DMS53 (cell line): ENCODE results near the gene LOXL4.

Experiments used
- DNase-seq: peaks from one replicate; lab custom pipeline; 2025; lab: John Stamatoyannopoulos, UW

Gene LOXL4

DNA sequence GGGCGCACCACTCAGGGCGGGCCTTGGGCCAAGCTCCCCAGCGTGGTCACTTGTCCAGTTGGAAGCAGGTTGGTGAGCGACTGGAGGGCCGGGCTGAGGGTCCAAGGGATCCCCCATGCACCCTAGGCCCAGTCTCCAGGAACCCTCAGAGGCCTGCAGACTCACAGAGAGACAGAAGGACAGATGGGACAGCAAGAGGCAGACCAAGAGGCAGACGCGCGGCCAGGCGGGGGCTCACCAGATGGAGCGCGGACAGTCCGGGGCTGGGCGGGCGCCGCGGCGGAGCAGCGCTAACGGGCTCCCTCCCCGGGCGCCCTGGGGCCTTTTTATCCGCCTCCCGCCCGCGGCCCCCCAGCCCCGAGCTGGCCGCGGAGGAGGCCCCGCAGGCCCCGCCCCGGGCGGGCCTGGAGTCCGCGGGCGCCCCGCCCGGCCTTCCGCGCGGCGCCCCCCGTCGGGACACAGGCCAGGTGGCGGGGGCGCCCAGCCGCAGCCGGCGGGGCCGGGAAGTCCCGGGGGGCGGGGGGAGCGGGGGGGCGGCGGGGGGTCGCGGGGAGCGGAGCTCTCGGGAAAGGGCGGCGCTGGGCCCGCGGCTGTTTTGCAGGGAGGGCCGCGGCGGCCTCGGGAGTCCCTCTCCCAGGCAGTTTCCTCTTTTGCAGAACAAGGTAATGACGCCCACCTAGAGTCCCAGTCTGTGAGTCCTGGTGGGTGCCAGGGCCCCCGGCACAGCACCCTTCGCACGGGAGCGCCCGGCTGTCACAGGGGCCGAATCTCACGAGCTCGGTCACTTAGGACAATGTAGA, at the start of gene LOXL4:
Gene LOXL4 (minus strand): TSS at position 301 of the 800 bp plus-strand sequence. CDS start 5,175 bp downstream, outside the sequence.
- peak; percentile 62 for DNase-seq

- no peak for DNase-seq
Observed at GRCh38 chr10:98316661-98317060, 48.7 kb upstream of the LOXL4 start.

DNA sequence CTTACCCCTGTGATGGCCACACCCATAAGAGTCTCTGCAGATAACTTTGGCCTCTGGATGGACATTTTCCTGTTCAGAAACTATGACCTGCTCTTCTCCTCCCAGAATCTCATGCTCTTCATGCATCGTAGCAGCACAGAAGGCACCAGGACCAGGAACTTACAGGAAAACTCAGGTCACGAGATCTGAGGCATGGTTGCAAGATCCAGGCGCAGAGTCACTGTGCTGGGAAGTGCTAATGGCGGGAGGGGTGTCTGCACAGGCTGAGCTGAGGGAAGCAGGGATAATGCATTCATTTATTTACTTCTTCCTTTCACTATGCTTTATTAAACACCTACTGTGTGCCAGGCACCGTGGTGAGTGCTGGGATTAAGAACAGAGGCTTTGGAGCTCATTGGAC, 48.2 kb upstream of the LOXL4 start:
- DNase-seq = no peak

- no peak for DNase-seq
Observed at GRCh38 chr10:98314532-98315284, 46.7 kb upstream of the LOXL4 start.

DNA sequence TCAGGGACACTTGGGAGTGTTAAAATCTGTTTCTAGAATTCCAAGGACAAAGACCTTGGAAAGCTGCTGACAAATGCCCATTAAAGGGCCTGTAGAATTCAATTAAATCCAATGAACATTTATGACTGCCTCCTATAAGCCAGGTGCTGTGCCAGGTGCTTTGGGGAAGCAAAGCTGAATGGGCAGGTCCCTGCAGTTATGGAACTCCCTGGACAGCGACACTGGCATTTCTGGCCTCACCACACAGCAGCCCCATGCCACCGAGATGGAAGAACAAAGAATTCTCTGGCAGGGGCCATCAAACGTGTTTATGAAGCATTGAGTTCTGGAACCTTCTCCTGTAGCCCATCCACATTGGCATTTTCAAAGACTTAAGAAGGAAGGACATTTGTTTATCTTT, 45.6 kb upstream of the LOXL4 start:
- no peak for DNase-seq

DNA sequence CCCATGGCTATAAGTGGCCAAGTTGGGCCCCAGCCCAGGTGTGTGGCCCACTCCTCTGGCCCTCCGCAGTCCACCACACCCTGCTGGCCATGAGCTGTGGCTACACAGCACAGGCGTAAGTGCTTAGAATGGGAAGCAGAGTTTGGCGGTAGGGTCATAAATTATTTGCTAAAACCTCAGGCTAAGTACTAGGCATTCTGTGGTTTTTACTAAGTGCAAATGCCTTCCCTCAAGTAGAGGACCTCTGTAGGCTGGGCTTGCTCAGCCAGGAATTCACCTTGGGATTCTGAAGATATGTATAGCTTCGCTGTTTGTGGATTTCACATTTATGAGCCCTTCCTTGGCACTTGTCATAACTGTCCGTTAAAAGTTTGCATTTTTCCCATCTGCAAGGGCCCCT, 44.8 kb upstream of the LOXL4 start:
- no peak for DNase-seq

DNA sequence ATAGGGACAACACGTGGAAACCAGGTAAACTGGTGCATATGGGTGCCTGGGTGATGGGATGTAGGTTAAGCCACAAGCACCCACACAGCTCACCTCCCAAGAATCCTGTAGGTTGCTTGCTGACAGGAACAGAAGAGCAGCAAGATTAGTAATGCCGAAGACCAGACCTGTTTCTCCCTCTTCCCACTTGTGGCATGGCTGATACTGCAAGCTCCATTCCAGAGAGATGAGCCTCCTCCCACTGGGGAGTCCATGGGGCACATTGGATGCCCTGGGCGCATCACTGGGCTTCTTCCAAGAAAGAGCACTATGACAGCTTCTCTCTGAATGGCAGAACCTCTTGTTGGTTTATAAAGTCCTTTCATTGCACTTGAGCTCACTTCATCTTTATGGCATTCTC, 44.4 kb upstream of the LOXL4 start:
- DNase-seq = no peak

DNA sequence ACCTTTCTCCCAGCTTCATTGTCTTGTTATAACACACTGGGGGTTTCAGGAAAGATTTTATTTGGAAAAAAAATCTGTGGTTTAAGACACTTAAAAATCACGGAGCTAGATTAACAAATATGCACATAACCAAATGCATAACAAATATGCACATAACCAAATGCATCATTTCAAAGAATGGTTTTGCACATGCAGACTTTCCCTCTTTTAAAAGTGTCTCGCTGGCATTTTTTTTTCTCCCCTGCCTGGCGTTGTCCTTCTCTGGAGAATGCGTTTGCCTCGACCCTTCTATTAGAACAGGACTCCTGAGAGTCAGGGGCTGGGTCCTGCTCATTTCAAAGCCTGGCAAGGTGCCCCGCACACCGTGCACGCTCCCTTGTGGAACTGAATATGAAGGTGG, 42.7 kb upstream of the LOXL4 start:
- DNase-seq = no peak

DNA sequence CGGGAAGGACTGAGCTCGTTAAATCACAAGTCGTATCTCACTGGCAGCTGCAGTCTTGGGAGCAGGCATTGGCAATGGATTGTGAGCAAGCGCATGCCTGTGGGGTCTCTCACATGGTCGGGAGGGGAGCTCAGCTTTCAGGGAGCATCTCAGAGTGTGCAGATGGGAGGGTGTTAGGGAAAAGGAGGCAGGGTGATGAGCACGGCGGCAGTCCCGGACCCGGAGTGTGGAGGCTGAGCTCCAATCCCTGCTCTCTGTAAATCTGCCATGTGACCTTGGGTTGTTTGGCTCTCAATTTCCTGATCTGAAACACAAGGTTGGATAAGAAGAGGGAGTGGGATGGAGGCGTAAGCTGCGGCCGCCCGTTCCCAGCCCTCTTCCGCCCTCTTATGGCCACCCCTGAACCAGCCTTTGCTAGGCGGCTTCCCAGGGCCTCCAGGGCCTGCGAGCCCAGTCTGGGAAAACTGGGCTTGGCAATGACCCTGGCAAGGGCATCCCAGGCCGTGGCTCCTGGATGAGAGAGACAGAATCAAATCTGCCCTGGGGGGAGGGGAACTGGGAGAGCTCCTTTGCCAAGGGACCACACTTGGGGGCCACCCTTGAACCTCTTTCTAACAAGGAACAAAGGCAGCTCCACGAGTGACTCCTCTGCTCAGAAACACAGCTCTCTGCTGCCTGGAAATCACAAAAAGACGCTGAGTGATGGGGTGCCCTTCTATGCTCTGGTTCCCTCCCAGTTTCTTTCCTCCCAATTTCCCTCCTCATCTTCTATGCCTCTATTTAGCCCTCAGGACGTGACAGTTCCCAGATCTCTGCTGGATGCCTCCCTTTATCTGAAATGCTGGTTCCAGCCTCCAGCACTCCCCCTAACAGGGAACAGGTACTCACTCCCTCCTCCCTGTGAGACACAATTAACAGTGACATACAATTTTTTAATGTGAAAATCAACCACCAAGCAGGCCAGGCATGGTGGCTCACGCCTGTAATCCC, 41.7 kb upstream of the LOXL4 start:
- peak; percentile 89 for DNase-seq

- peak; percentile 43 for DNase-seq
Observed at GRCh38 chr10:98308669-98309365, 40.8 kb upstream of the LOXL4 start.

DNA sequence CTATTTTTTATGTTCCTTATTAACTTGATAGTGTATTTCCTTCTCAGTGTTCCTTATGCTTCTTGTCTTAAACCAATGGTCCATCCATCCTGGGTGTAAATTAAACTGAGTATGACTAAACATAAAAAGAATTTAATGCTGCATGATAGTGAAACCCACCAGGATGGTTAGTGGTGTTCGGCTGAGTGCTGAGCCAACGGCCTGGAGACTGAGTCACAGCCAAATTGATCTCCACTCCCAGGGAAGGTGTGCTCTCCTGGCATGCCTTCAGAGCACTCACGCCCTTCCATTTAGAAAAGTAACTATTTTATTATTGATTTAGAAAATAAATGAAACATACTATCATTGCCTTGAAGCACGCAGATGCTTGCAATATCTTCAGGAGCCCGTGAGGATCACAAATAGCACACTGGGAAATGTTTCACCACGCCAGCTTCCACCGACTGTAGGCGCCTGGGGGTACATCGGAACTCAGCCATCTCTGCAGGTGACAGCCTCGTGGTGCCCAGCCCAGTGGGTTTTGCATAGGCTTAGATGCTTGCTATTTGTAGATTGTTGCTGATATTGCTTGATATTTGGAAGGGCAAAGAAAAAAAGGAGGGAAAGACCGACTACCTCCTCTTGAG, 40.0 kb upstream of the LOXL4 start:
- no peak for DNase-seq

GRCh38 chr10:98306501-98306900, 38.5 kb upstream of the LOXL4 start:
- DNase-seq = no peak

GRCh38 chr10:98303569-98303968, 35.6 kb upstream of the LOXL4 start:
- DNase-seq = no peak

GRCh38 chr10:98302741-98303365, 34.9 kb upstream of the LOXL4 start:
- no peak for DNase-seq

GRCh38 chr10:98301664-98302319, 33.8 kb upstream of the LOXL4 start:
- no peak for DNase-seq

DNA sequence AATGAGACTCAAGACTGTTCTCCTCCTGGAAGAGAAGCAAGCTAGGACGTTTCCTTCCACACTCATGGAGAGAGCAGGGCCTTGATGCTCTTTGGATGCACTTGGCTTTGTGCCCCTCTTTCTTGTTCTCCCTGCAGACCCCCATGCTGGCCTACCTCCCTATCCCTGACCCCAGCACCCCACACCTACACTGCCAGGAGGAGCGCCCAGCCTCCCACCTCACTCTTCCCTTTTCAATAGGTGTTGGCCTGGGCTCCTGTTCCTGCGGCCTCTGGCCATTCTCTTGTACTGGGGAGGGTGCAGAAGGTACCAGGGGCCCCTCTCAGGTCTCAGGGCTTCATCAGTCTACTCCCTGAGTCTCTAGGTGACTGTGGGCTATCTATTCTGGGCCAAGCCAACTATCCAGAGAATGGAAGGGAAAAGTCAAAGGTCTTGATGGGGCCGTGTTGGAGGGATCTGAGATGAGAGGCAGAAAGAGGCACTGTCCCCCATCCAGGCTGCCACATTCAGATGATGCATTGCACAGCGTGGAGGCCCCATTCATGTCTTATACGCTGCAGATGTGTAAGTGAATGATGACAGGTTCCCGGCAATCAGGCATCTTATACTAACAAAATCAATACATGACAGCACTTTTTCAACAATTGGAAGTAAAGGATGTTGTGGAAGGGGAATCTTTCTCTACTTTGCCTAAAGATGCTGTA, 32.7 kb upstream of the LOXL4 start:
- no peak for DNase-seq

GRCh38 chr10:98299341-98299740, 31.3 kb upstream of the LOXL4 start:
- DNase-seq = no peak

DNA sequence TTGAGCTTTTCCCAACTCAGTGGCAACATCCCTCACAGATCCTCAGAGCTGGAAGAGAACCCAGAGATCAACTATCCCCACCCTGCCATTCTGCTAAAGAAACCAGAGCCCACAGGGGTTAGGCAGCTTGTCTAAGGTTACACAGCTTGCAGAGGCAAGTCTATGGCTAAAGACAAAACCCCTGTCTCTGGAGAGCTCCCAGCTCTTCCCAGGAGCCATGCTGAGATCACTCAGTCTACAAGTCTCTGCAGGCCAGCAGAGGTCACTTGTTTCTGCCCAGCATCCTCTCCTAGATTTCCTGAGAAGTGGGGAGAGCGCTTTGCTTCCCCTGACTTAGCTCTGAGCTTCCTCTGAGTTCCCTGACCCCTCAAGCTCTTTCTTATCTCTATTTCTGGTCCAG, 28.5 kb upstream of the LOXL4 start:
- DNase-seq = no peak

GRCh38 chr10:98295907-98296306, 27.9 kb upstream of the LOXL4 start:
- peak; percentile 9 for DNase-seq
